GM18858 (cell line): ENCODE data around the gene SLC22A23.

Source experiments
- ATAC-seq: cut with Tn5 transposase; IDR thresholded peaks from one replicate; pipeline ENCODE4 v1.9.1; 2021; ENCODE audit not compliant: unreplicated experiment

Gene SLC22A23

GRCh38 chr6:3423439-3424184 lies 33.2 kb downstream of the SLC22A23 start:
- no peak for ATAC-seq

GRCh38 chr6:3422435-3423070 lies 34.3 kb downstream of the SLC22A23 start:
- no peak for ATAC-seq

GRCh38 chr6:3421791-3422434 lies 34.9 kb downstream of the SLC22A23 start:
- no peak for ATAC-seq

- no peak for ATAC-seq
Measured at GRCh38 chr6:3421143-3421542, 35.7 kb downstream of the SLC22A23 start.

- no peak for ATAC-seq
Measured at GRCh38 chr6:3419624-3420272, 37.1 kb downstream of the SLC22A23 start.

- no peak for ATAC-seq
Measured at GRCh38 chr6:3418496-3419060, 38.3 kb downstream of the SLC22A23 start.

- no peak for ATAC-seq
Measured at GRCh38 chr6:3417473-3417872, 39.4 kb downstream of the SLC22A23 start.

GRCh38 chr6:3415490-3415889 lies 41.4 kb downstream of the SLC22A23 start:
- ATAC-seq: no peak

- ATAC-seq: no peak
Measured at GRCh38 chr6:3415082-3415453, 41.8 kb downstream of the SLC22A23 start.

GRCh38 chr6:3414327-3415081 lies 42.3 kb downstream of the SLC22A23 start:
- no peak for ATAC-seq

GRCh38 chr6:3413592-3413991 lies 43.3 kb downstream of the SLC22A23 start:
- no peak for ATAC-seq

GRCh38 chr6:3412779-3413500 lies 43.9 kb downstream of the SLC22A23 start:
- no peak for ATAC-seq

GRCh38 chr6:3411967-3412778 lies 44.7 kb downstream of the SLC22A23 start:
- ATAC-seq: no peak

- ATAC-seq: no peak
Measured at GRCh38 chr6:3410385-3411360, 46.2 kb downstream of the SLC22A23 start.

- ATAC-seq: no peak
Measured at GRCh38 chr6:3409699-3410384, 47.0 kb downstream of the SLC22A23 start.

GRCh38 chr6:3408665-3409064 lies 48.2 kb downstream of the SLC22A23 start:
- no peak for ATAC-seq

GRCh38 chr6:3407840-3408239 lies 49.0 kb downstream of the SLC22A23 start:
- no peak for ATAC-seq
